GM18868 (cell line): ENCODE measurements around the gene DAB2.
"Not testable (repeated sequence)": the region's sequence is repeated elsewhere in the genome, so short reads cannot be mapped to it uniquely, and the experiment has no call there.

Experiments
- ATAC-seq: cut with Tn5 transposase; IDR thresholded peaks from one replicate; pipeline ENCODE4 v1.9.1; 2021; ENCODE audit warnings: mild to moderate bottlenecking, moderate library complexity; ENCODE audit not compliant: unreplicated experiment

Gene DAB2

DNA sequence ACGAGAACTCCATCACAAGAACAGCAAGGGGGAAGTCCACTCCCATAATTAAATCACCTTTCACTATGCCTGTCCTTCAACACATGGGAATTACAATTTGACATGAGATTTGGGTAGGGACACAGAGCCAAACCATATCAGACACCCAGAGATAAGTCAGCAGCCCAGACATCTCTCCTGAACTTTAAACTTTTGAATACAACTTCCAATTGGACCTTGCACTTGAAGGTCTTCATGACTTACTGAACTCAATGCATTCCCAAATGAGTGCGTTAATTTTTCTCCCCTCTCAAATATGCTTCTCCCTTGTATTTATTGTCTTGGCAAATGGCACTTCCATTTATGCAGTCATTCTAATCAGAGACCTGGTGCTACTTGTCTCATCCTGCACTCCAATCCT is 72.6 kb downstream of the DAB2 start:
- ATAC-seq: no peak

DNA sequence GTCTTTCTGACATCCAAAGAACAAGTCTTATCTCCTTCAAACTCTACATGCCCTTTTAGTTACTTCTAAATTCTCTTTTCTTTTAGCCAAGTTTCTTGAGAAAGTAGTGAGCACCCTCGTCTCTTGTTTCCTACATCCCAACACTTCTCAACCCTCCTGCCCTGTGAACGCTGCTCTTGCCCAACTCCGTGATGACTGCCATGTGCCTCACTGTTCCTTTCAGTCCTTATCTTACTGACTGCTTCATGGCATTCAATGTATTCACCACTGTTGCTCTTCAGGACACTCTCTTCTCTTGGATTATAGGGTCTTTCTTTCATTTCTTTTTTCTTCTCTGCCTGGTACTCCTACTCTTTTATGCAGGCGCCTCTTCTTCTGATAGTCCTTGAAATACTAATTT is 75.3 kb downstream of the DAB2 start:
- ATAC-seq: no peak

DNA sequence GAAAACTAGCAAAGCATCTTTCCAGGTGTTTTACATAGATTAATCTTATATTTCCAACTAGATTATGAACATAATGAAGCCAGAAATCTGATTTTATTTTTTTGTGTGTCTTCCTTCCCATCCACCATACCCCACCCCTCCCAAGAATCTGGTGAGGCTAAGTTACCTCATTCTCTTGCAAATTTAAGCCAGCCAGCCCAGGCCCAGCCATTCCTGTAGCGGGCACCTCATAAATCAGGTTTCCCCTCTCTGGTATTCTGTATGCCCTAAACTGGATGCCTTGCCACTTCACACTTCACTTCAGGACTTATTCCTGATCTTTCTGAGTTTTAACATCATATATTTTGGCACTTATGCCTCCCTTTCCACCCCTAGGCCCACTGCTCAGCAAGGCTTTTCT is 82.3 kb downstream of the DAB2 start:
- ATAC-seq: no peak

DNA sequence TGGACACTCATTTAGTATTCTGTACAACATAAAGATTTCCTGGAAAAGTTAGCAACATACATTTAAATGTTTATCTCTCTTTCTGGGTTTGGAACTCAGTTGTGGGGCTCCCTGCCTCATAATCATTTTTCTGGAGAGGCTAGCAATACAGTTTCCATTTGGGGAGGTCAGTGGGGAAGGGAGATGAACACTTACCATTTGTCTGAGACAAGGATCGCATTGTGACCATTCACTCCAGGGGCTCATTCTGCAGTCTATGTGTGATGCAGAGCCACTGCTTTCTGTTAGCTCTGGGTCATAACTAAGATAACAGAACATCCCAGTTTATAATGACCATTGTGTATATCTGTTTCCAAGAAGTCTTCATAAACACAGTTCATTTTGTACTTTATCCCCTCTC is 82.9 kb downstream of the DAB2 start:
- ATAC-seq: no peak

DNA sequence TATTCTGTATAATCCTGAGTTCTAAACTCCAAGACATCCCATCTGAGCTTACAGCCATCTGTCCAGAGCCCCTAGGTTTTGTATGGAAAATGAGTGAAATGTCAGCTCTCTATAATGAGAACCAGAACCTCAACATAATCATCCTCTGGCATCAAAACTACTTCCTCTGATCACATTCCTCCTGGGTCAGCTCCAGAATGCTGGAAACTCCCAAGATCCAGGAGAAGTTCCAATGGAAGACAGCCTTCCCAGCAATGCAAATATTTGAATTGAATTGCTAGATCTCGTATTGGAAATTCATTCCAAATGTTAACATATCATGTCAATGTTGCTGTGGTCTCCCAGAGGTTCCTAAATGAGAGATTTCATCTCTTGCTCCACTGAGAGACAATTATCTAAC is 84.3 kb downstream of the DAB2 start:
- ATAC-seq: no peak

DNA sequence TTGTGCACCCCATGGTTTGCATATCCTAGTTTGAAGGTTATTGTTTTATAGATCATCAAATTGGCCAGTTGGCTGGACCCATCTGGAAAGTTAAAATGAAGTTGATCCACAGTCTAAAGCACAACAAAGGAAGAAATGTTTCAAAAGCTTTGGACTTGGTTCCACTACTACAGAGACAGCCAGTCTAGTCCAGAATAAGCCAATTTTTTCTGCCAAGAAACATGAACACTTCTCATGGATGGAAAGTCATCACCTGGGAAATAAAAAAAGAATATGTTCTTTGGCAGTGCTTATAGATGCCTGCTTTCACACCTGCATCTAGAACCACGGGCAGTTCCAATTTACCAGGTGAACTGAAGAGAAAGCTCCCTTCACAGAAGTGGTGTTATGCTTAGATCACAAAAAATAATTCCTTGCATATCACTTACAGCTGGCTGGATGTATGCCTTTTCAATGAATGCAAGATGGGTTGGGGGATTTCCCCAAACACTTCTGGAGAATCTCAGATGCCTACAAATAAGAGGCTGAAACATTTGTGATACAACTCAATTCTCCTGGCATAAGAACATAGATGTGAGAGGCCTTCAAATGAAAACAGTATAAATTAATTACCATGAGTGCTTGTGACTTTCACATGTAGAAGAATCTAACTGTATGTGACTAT is 87.4 kb downstream of the DAB2 start:
- ATAC-seq: no peak

DNA sequence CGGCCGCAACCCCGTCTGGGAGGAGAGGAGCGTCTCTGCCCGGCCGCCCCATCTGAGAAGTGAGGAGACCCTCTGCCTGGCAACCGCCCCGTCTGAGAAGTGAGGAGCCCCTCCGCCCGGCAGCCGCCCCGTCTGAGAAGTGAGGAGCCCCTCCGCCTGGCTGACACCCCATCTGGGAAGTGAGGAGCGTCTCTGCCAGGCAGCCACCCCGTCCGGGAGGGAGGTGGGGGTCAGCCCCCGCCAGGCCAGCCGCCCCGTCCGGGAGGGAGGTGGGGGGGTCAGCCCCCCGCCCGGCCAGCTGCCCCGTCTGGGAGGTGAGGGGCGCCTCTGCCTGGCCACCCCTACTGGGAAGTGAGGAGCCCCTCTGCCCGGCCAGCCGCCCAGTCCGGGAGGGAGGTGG is 90.5 kb downstream of the DAB2 start:
- not testable (repeated sequence) for ATAC-seq

DNA sequence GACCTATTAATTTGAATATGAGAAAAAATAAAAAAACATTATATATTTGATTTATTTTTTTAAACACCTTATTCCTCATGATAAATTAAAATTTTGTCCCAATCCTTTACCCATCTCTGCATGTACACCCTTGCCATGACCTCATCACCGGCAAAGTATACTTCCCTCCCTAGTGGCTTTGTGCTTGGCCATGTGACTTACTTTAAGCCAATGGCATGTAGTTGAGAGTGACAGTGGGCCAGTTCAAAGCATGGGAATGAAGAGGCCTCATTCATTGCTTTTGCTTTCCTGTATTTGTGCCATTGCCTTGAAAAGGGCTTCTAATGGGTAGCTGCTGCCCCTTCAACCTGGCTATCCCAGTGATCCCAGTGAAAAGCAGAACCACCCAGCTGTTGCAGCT is 91.7 kb downstream of the DAB2 start:
- no peak for ATAC-seq

DNA sequence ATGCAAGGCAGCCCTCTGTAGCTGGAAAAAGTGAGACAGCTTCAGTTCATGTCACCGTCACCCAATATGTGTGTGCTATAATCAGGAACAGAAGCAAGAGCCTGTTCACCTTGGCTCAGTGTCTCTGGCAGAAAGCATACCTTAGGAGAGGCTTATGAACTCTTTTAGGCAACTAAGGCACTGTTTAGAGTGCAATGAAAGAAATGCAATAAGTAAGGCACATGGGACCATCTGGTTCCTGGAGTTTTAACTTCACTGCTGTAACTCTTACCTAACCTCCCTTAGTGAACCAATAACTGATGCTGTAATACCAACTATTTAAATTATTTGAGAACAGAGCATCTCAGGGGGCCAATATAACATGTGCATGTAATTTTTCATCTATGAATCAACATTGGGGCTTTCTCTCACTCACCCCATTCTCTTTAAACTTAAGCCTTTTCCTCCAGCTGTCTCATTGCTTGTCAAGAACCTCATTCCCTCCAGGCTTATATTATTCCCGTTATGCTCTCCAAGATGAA is 92.9 kb downstream of the DAB2 start:
- ATAC-seq: no peak

DNA sequence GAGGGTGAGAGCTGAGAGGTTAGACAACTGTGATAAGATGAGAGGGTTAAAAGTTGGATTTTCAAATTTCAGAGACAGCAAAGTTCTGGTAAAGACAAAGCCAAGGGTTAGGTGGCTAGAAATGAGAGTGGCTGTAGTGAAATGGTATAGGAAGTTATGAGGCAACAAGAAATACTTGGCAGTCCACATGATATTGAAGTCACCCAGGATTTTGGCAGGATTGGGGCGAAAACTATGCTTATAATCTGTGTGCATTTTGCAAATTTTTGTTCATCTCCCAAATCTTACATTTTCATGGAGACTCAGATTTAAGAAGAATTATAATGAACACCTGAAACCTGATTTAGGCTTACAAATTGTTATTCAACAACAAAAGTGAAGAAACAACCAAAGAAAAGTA is 96.0 kb downstream of the DAB2 start:
- no peak for ATAC-seq

DNA sequence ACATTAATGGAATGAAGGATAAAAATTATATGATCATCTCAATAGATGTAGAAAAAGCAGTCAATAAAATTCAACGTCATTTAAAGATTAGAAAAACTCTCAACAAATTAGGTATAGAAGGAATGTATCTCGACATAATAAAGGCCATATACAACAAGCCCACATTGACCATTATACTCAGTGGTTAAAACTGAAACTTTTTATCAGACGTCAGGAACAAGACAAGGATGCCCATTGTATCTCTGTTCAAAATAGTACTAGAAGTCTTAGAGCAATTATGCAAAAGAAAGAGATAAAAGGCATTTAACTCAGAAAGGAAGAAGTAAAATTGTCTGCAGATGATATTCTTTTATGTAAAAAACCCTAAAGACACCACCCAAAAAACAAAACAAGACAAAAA is 101.2 kb downstream of the DAB2 start:
- ATAC-seq: no peak
